GM21447 (cell line): ENCODE results near the gene FGFR2.

Source experiments
- ATAC-seq: cut with Tn5 transposase; IDR thresholded peaks from one replicate; pipeline ENCODE4 v1.9.1; 2021; ENCODE audit not compliant: unreplicated experiment

The FGFR2 gene

DNA sequence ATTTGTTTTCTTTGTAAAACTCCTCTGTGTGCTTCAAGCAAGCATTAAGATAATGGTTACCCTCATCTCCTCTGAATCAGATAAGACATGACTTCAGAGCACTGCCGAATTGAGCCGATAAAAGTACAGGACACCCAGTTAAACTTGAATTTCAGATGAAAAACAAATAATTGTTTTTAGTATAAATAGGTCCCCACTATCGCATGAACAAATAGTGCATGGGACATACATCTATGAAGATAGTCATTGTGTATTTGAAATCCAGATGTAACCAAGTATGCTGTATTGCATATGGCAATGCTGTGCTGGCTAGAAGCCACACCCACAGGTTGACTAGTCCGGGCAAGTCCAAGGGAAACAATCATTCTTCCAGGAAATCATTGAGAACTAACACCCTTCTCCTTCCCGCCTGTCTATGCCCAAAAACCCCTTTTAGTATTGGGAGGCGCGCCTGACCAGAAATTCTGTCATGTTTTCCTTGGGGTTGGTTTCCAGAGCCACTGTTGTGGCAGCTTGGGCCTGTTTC lies 12.6 kb upstream of the FGFR2 start:
- ATAC-seq: no peak

DNA sequence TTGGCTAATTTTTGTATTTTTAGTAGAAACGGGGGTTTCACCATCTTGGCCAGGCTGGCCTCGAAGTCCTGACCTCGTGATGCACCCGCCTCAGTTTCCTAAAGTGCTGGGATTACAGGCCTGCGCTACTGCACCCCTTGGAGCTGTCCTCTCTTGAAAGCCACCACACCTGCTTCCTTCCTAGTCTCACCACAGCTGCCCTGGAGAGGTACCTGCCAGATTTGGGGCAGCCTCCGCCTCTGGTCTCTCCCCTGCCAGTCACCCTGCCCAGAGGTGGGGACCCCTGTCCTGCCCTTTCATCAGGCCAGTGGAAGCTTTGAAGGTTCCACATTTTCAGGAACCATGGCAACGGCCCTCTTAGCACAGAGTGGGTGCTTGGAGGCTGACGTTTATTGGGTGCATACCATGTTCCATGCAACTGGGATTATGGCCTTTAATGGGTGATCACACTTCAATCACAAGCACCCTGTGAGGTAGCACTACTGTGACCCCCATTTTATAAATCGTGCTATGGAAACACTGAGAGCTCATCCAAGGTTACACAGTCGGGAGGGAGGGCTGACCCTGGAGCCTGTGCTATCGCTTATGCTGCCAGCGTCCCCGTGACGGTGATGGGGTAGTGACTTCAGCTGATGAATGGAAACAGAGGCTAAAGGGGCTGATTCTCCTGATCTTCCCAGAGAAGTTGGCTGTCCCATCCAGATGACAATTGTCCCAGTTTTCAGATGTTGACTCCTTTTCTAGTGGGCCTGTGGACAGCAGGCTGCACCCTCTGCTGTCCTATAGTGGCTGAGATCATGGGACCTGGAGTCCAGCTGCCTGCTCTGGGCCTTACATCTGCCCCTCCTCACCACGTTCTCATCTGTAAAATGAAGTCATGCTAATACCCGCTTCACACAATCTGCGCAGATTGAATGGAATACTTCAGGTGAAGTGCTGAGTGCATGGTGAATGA lies 11.5 kb upstream of the FGFR2 start:
- no peak for ATAC-seq

DNA sequence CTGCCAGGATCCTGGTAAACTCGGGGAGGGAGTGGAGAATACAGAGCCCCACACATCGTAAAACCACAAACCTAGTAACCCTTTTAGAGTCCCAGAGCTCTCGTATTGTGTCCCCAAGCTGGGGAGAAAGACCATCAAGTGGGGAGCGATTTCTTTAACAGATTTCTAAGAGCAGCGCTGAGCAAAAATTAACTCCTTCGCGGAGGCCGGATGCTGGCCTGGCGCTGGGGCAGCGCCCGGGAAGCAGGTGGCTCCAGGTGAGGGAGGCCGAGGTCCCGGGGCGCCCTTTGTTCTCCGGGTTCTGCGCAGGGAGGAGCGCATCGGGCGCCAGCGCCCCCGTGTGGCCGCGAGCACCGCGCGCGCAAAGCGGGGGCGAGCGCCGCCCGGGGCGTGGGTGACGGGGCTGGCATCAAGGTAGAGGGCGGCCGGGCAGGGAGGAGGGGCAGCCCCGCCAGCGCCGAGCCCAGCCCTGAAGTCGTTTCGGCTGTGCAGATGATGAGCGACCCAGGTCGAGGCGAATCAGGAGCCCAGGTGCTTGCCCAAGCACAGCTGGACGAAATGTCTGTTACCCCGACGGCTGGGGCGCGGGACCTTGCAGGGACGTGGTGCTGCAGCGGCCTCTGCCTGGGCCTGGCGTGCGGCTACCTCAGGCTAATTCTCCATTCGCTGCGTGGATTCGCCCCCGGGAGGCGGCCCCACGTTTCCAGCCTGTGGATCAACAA lies 10.4 kb upstream of the FGFR2 start:
- ATAC-seq: peak; percentile 70

DNA sequence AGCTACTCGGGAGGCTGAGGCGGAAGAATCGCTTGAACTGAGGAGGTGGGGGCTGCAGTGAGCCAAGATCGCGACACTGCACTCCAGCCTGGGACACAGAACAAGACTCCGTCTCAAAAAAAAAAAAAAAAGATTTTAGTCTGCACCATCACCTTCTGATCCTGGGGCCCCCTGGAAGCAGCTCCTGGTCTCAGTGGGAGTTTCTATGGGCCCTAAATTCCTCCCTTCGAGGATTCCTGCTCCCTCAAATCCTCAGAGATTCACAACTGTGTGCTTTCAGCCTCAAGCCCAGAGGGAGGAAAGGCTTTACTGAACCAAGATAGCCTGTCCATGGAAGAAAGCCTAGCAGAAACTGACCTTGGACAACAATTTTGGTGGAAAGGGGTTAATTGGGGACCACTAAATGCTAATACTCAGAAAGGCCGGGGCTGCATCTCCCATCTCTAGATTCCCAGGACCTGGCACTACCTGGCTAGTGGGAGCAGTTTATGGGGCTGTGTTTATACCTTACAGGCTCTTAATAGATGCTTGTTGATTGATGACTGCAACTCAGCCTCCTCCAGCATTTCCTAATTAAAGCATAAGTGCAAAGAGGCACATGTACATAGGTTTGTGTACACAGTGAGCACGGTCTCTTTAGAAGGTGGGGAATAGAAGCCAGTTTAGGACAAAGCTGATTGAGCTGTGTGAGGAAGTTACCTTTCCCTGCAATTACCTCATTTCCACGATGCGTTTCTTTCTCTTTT lies 9.2 kb upstream of the FGFR2 start:
- ATAC-seq: no peak

DNA sequence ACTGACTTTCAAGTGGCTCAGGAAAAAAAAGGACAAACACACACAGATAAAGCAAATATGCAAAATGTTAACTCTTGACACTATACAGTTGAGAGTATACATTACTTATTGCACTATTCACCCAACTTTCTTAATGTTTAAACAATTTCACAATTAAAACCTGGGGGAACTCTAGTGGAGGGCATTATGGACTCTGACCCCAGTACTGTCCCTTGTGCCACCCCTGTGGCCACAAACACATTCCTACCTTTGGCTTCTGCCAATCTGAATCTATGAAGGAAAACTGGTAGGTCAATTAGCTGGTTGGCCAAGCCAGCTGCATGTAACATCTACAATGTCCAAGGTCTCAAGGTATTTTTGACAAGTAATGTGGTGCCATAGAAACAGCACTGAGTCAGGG lies 7.5 kb upstream of the FGFR2 start:
- ATAC-seq: no peak

DNA sequence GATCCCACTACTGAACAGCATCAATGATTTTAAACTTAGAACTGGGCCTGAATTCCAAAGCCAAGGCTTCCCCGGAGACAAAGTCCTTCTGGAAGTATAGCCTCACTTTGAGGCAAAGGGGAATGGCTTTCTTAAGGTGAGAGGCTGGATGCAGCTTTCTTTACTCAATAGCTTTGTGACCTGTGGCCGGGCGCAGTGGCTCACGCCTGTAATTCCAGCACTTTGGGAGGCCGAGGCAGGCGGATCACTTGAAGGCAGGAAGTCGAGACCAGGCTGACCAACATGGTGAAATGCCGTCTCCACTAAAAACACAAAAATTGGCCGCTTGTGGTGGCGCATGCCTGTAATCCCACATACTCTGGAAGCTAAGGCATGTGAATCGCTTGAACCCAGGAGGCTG lies 3.2 kb upstream of the FGFR2 start:
- ATAC-seq: no peak

DNA sequence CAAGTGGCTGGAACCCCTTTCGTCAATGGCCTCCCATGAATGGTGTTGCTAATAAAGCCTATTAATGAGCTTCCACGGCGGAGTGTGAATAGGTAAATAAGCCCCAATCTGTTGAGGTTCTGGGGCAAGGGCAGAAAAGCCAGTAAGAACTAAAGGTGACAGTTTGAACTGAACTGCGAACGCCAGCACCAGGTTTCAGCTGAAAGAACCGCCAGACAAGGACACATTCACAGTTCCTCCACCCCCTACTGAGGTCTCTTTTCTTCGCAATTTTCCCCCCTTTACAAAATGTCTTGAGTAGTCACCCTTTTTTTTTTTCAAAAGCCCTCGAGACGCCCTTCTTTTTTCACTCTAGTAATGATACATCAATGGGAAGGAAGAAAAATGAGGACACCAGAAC lies 2.4 kb upstream of the FGFR2 start:
- ATAC-seq: no peak

DNA sequence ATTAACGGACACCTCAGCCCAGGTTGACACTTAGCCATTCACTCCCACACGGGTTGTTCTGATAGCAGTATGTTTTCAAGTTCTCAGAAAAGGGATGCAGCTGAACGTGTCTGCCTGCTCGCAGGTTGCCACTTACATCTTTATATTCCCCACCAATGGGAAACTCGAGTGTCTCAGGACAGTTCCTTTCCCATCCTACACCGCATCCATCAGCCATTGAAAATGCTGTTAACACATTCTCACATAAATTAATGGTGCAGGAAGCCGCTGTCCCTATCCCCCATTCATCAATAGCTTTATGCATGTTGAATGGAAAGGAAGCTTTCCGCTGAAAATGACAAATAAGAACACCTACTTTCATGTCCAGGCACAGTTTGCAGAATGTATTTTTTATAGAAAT lies 1.7 kb upstream of the FGFR2 start:
- ATAC-seq: no peak

DNA sequence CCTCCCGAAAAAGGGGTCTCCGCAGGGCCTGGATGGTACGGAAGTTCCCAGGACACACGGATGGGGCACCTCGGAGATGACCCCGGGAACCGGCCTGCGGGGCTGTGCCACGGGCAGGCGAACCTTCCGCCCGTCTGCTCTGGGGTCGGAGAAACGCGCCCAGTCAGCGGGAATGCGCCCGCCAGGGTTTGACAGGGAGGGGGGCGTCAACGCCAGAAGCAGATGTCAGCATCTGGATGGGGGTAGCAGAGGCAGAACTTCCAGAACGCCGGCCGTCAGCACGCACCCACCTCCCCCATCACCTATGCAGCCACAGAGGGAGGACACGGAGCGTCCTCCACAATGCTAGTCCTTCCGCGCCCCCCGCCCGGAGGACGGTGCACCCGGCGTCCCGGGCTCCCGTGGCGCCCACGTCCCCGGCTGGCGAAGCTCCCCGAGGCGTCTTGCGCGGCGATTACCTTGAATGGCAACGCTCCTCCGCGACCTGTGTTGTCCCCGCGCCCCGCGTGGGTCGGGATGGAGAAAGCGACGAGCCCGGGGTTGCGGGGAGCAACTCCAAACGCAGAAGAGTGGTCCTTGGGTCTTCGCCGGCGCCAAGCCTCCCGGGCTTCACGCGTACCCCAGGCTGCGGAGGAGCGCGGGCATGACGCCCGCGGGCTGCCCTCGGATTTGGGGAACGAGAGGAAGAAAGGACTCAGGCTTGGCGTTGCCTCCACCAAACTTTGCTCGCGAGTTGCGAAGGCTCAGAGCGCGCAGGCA lies 561 bp downstream of the FGFR2 start:
- no peak for ATAC-seq

DNA sequence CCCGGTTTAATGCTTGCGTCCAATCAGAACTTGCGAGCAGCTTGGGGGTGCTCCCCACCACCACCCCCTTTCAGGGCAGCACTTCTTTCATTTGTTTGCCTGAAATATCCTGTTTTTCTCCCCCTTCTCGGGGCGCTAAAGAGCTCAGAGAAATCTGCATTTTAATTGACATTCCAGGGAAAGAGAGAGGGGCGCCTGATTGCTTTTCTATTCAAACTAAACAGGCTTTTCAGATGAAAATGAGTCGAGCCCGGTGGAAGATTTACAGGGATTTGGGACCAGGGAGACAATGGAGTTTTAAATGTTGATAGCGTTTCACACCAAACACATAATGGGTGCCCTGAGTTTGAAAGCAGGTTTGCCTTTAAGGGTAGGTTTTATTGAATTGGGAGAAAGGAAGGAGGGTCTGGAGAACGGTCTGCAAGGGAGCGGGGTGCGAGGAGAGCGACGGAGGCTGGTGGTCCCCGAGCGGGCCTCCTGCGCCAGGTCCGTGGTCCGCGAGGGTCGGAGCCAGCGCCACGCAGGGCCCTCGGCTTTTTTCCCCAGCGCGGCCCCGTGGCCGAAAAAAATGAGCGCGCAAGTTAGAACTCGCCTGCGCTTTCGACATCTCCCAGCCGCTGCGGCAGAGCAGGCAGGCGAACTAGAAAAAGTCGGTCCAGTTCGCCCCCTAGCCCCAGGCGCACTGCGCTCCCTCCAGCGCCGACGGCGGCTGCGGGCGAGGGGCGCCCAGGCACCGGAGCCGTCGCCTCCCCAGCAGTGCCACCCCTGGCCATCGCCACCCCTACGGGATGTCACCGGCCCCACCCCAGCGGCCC lies 1.3 kb downstream of the FGFR2 start:
- ATAC-seq: no peak

DNA sequence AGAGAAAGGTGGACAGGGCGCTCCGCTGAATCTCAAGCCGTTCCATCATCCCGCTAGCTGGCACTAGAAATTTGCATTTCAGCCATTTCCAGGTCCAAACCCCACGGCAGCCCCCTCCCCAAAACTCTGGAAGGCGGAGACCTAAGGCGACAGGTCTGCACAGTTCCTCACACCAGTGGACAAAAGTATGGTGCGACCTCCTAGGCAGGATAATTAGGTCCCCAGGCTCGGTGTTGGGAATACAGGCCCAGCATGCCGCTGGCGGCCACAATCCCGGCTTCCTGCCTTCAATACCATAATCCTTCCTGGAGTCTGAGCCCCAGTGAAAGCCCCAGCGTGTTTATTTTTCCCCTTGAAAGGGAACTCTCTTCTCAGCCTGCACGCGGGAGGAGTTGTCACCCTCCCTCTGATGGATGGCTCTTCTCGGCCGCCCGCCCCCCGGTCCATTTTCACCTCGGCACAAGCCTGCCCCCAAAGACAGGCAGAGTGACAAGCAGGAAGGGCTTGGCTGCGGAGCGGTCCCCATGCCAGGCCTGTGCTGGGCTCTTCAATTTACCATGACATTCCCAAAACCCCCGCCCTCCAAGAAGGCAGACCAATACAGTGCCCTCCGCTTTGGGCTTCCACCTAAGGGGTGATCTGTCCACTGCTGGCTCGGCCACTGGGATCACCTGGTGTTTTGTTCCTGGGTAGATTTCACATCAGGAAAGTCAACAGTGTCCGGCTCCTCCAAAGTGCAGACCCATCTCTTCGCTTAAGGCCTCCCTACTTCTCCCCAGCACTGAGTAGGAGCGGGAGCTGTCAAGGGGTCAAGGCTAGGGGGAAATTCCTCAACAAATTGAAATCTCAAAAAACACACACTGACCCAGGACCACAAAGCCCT lies 2.2 kb downstream of the FGFR2 start:
- ATAC-seq: no peak

DNA sequence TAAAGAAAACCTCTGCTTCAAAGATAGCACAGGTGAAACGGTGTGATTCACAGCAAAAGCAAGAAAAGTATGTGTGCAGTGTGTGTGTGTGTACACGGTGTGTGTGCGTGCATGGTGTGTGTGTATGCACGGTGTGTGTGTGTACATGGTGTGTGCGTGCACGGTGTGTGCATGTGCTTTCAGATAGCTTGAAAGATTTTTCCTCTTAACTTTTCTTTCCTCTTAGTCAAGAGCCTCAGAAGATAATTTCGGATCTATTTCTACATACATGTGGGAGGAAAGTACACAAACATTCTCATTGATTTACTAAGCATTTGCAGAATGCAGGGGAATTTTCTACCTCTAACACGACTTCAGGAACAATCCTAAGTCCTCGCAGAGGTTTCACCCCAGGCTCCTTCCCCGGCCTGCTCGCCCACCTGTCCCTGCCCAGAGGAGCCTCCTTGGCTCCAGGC lies 2.9 kb downstream of the FGFR2 start:
- no peak for ATAC-seq

DNA sequence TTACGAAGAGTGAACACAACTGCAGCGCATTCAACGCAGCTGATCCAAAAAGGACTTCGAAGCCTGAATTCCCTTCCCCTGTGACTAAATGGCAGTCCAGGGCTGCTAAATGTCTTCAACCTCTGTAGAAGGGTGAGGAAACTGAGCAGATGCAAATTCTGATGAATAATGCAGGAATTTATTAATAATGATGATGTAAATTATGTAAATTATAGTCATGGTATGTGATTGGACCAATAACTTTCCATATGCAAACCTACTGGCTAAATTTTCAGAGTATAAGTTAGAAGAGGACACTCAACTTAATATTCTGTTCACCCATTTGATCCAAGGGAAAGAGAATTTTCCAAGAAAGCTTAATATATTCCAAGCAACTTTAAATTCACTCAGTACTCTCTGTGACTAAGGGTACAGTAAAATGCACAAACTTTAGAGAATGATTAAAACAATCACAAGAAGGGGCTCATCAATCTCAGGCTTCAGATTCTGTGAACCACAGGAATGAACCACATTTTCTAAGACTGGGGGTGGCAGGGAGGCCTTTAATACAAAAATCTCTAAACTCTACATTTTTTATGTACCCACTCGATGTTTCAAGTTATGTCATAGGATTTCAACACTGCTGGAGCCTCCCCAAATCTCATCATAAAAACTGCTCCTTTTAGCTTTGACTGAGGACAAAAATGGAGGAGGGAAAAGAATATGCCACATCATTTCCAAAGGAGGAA lies 3.5 kb downstream of the FGFR2 start:
- no peak for ATAC-seq

DNA sequence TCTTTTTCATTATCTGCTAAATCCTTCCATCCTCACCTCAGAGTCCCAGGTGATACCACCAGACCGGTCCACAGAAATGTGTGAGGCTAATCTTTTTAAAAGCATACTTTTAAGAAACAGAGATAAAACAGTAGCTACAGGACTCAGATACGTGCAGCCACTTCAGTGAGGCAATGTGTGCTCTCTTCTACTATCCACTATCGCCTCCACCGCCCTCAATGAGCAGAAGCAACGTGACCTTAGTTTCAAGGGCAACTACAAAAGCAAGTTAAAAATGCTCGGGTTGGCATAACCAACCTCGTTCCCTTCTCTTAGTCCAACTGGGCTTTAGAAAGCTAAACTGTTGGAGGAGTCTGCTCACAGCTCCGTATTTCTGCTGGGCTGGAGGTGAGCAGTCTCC lies 4.2 kb downstream of the FGFR2 start:
- no peak for ATAC-seq

DNA sequence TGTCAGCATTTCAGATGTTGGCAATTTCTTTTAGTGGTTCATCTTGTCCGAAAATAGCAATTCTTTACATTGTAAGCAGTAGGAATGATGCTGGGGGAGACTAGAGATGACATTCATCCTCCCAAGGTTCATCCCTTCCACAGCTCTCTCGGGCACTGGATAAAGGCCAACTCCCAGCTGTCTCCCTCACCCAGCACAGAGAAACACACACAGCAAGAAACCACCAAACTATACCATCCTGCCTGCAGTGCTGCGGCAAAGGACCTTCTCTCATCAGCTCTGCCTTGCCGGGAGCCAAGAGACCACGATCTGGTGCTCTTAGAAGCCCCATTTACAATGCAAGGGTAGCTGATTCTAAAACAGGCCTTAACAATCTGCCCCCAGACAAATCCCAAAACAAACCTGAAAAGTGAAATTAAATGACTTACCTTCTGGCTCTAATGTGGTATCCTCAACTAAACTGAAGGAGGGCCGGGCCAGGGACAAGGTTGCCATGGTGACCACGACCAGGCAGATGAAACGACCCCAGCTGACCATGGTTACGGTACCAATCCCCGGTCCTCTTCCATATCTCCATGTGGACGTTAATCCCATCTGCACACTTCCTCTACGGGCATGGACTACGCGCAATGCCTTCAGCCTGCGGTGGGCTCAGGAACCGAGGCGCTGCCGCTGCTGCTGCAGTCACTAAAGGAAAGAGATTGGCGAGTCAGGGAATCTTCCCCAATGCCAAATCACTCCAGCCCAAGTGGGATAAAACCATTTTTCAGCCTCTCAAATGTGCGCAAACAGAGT lies 4.8 kb downstream of the FGFR2 start:
- ATAC-seq: no peak

DNA sequence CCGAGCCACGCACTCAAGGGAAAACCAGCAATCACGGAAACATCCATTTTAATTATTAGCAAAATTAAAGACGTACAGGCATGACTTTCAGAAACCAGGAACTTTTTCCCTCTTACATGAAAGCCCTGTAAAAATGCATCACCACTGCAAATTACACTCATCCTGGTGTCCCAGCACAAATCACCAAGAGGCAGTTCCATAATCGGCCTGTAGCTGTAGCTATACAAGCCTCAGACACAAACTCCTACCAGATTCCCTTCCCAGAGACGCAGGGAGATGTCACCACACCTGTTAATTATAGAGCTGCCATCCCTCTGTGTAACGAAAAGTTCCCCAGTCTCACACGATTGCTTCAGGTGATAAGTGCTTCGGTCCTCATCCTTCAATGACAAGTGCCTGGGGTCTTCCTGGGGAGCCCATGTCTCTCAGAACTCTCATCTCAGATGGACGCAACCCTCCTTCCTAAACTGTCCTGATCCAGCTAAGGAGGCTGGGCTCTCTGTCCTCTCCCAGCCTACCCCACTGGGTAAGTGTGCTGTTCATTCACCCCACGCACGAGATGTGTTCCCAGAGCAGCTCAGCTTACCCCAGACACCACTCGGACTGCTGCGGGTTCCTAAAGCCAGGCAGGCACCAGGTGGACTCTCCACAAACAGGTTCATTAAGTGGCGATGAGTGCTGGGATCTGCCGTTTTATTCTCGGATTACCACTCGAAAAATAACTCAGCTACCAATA lies 5.9 kb downstream of the FGFR2 start:
- no peak for ATAC-seq

DNA sequence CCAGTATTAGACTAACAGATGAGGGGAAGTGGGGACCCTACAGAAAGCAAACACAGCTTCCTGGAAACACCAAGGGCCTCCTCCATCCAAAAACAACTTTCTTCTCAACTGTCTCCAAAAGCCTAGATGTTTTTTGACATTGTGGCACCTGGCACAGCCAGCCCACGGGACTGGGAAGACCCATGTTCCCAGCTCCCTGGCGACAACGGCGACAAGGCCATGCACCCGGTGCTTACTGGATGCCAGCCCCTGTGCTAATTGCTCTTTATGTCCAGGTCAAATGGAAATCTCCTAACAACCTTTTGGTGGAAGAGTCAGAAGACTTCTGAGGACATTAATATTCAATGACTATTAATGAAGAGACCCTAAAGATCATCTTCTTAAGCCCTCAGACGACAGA lies 7.1 kb downstream of the FGFR2 start:
- no peak for ATAC-seq
